HCT116 (cell line): ENCODE measurements around the gene SEPTIN5. TPM values are rescaled to one million over a fixed set of nuclear protein-coding genes. Genes with fewer than 3 reads are reported as not detected.

ENCODE experiments used
- ATAC-seq: fragments of 200-7000 bp; cut with Tn5 transposase; 2 replicates; pipeline ENCODE4 v1.9.1; 2020; ENCODE audit warnings: mild to moderate bottlenecking, moderate library complexity
- BruUV-seq: library from RNA; stranded (reverse); fragments of 400-500 nt; replicated peaks from 2 replicates; lab custom pipeline; 2021; lab: Mats Ljungman, UMichigan
- CTCF ChIA-PET: fragments of 300-600 bp; sonication (Branson Sonifier 250); formaldehyde crosslinking; loops from one replicate; lab custom pipeline; 2021; ENCODE audit warnings: antibody characterized with exemption; lab: Charles Lee
- POLR2A ChIA-PET: fragments of 300-600, 350-600 bp; sonication (Branson Sonifier 250); formaldehyde crosslinking; loops from one replicate; lab custom pipeline; 2021; ENCODE audit warnings: antibody characterized with exemption; lab: Charles Lee
- RAD21 ChIA-PET, 2 experiments: fragments of 300-600 bp; sonication (Branson Sonifier 250); formaldehyde crosslinking; loops; one replicate each; lab custom pipeline; 2023; ENCODE audit warnings: low total read pairs in 2 of 2; ENCODE audit not compliant: uncharacterized antibody in 2 of 2, unreplicated experiment in 2 of 2, low non-redundant PET in 1 of 2; lab: Charles Lee
- DNase-seq: peaks from one replicate; pipeline ENCODE4 v3.0.0-alpha.2; 2010; ENCODE audit warnings: low read depth, low spot score
- H2AFZ ChIP-seq: fragments of 200-600 bp; shearing (Covaris generic), sonication (generic); 2 replicates; pipeline ENCODE4 v1.6.1; 2017; ENCODE audit warnings: low read depth, mixed run types, mixed read lengths, antibody characterized with exemption, low read length; ENCODE audit not compliant: poor library complexity, severe bottlenecking
- H3K27ac ChIP-seq: 2 replicates; pipeline ENCODE4 v1.5.1; 2012; ENCODE audit warnings: low read depth, low read length
- H3K27me3 ChIP-seq: fragments of 200-600 bp; sonication (generic); 2 replicates; pipeline ENCODE4 v1.6.1; 2016; ENCODE audit warnings: mixed run types, low read length, mixed read lengths; ENCODE audit not compliant: insufficient read depth
- H3K36me3 ChIP-seq, 2 experiments: fragments of 200-500 bp in 1 of 2; fragments of 200-600 bp in 1 of 2; sonication (Bioruptor generic) in 1 of 2; sonication (generic) in 1 of 2; 2 replicates each; pipeline versions ENCODE4 v1.5.1 to v1.6.1; 2014 to 2016; ENCODE audit warnings: low read length in 2 of 2, inconsistent platforms in 1 of 2, mixed read lengths in 1 of 2, mixed run types in 1 of 2; ENCODE audit not compliant: insufficient read depth in 2 of 2, control insufficient read depth in 1 of 2
- H3K4me1 ChIP-seq, 2 experiments: fragments of 200-600 bp in 1 of 2; sonication (generic) in 1 of 2; 2 replicates each; pipeline versions ENCODE4 v1.5.1 to v1.6.1; 2012 to 2017; ENCODE audit warnings: low read length in 2 of 2, inconsistent platforms in 1 of 2, mild to moderate bottlenecking in 1 of 2, mixed read lengths in 1 of 2, mixed run types in 1 of 2, moderate library complexity in 1 of 2; ENCODE audit not compliant: insufficient read depth in 2 of 2, control insufficient read depth in 1 of 2
- H3K4me2 ChIP-seq: fragments of 200-600 bp; sonication (generic); 2 replicates; pipeline ENCODE4 v1.6.1; 2017; ENCODE audit warnings: mixed run types, low read length, mixed read lengths
- H3K4me3 ChIP-seq, 2 experiments: fragments of 200-600 bp in 1 of 2; sonication (generic) in 1 of 2; replicated peaks in 1 of 2; 2 replicates each; pipeline ENCODE4 v1.5.1; 2011 to 2016; ENCODE audit warnings: low read length in 2 of 2, control low read depth in 1 of 2, low read depth in 1 of 2, mild to moderate bottlenecking in 1 of 2, mixed read lengths in 1 of 2, mixed run types in 1 of 2
- H3K79me2 ChIP-seq: fragments of 200-600 bp; sonication (generic); 2 replicates; pipeline ENCODE4 v1.6.1; 2017; ENCODE audit warnings: mild to moderate bottlenecking, mixed run types, low read length, moderate library complexity, mixed read lengths; ENCODE audit not compliant: insufficient read depth
- H3K9ac ChIP-seq: fragments of 200-600 bp; sonication (generic); 2 replicates; pipeline ENCODE4 v1.6.1; 2016; ENCODE audit warnings: low read length, mixed read lengths
- H3K9me2 ChIP-seq: fragments of 200-600 bp; sonication (generic), shearing (Covaris generic); 2 replicates; pipeline ENCODE4 v1.6.1; 2017; ENCODE audit warnings: mixed run types, mild to moderate bottlenecking, moderate library complexity; ENCODE audit not compliant: insufficient read depth
- H3K9me3 ChIP-seq, 2 experiments: fragments of 200-500 bp in 1 of 2; fragments of 200-600 bp in 1 of 2; sonication (Bioruptor generic) in 1 of 2; sonication (generic) in 1 of 2; 2 replicates each; pipeline ENCODE4 v1.6.1; 2014 to 2017; ENCODE audit warnings: low read length in 2 of 2, mixed read lengths in 2 of 2, inconsistent platforms in 1 of 2, low read depth in 1 of 2, mild to moderate bottlenecking in 1 of 2, mixed run types in 1 of 2, moderate library complexity in 1 of 2; ENCODE audit not compliant: control insufficient read depth in 1 of 2, insufficient read depth in 1 of 2
- H4K20me1 ChIP-seq: fragments of 200-600 bp; sonication (generic), shearing (Covaris generic); 2 replicates; pipeline ENCODE4 v1.6.1; 2017; ENCODE audit warnings: mixed run types, mild to moderate bottlenecking, moderate library complexity; ENCODE audit not compliant: insufficient read depth
- ZFX ChIP-seq: fragments of 450-650 bp; IDR thresholded peaks from 2 replicates; pipeline ENCODE4 v1.6.1; 2017
- intact Hi-C: fragments of 100-400 bp; cut with micrococcal nuclease; formaldehyde crosslinking; loops from 2 replicates; pipeline ENCODE4 v1.10.0; 2022
- total RNA-seq: library from RNA; stranded (reverse); gene quantifications from one replicate; pipeline ENCODE4 v1.2.1, GENCODE V29; 2021; ENCODE audit not compliant: unreplicated experiment
- TF ChIP-seq, protein P1 (sequence below): IDR thresholded peaks from 2 replicates; pipeline ENCODE4 v1.6.1; 2011; ENCODE audit warnings: mild to moderate bottlenecking, low read length, moderate library complexity; ENCODE audit not compliant: insufficient replicate concordance; ENCODE audit errors: extremely low read depth
- TF ChIP-seq, protein P2 (sequence below), 3 experiments: fragments of 200-600 bp in 1 of 3; sonication (generic) in 1 of 3; IDR thresholded peaks in 2 of 3; conservative IDR thresholded peaks in 1 of 3; 2 replicates each; pipeline ENCODE4 v1.5.1; 2012 to 2017; ENCODE audit warnings: low read depth in 2 of 3, low read length in 2 of 3, antibody characterized with exemption in 1 of 3, borderline replicate concordance in 1 of 3, control low read depth in 1 of 3, mild to moderate bottlenecking in 1 of 3, mixed read lengths in 1 of 3, mixed run types in 1 of 3, moderate library complexity in 1 of 3; ENCODE audit not compliant: insufficient read depth in 1 of 3

Gene SEPTIN5
- total RNA-seq, 1 experiment from 2014 or later = 9.0 TPM

DNA sequence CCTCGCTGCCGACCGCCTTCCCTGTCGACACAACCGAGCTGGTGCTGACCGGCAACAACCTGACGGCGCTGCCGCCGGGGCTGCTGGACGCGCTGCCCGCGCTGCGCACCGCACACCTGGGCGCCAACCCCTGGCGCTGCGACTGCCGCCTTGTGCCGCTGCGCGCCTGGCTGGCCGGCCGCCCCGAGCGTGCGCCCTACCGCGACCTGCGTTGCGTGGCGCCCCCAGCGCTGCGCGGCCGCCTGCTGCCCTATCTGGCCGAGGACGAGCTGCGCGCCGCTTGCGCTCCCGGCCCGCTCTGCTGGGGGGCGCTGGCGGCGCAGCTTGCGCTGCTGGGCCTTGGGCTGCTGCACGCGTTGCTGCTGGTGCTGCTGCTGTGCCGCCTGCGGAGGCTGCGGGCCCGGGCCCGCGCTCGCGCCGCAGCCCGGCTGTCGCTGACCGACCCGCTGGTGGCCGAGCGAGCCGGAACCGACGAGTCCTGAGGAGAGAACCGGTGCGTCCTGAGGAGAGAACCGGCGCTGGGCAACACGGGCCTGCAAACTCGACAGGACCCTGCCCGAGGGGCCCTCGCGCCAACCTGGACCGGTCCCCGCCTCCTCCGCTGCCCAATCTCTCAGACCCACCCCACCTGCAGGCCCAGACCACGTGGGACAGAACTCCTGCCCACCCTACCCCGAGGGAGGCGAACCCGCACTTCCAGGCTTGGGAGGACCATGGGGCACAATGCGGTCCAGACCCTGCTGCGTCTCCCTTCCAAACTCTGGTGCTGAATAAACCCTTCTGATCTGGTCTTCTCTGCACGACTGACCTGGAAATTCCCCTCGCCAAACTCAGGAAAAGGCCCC lies 9.9 kb downstream of the SEPTIN5 start:
- intact Hi-C loops = no loop called here
- Histone ChIP-seq H3K36me3 (no peaks in the 10 kb centered on the region; a peak in 1 of 4 replicates), H3K4me1 (peaks cover 12 to 16% of the 10 kb centered on the region in 2 experiments), H3K9ac (peak overlapping the region; percentile 44), H3K27me3 (no peaks in the 10 kb centered on the region), H3K4me2 (peak overlapping the region; percentile 73), H2AFZ (no peak overlapping the region), H3K79me2 (no peaks in the 10 kb centered on the region), H3K27ac (peak overlapping the region; percentile 40; the same call in 1 of the 2 replicates), H3K9me2 (no peaks in the 10 kb centered on the region), H3K9me3 (no peaks in the 10 kb centered on the region), H4K20me1 (no peaks in the 10 kb centered on the region), H3K4me3 (peak overlapping the region; percentile 36 to 52; a peak in 3 of 4 replicates)
- RAD21 ChIA-PET = no interaction called here
- POLR2A ChIA-PET = no interaction called here
- BruUV-seq = no TSS peak
- DNase-seq (no peak), ATAC-seq (peak; percentile 79)
- CTCF ChIA-PET = interaction anchor here (1.1 to 1.5 kb wide), 3 partner anchors 119 to 189 kb away, joined by 3 to 5 read pairs (median 3); no protein-coding TSS in a partner anchor
- TF ChIP-seq, protein P1, sequence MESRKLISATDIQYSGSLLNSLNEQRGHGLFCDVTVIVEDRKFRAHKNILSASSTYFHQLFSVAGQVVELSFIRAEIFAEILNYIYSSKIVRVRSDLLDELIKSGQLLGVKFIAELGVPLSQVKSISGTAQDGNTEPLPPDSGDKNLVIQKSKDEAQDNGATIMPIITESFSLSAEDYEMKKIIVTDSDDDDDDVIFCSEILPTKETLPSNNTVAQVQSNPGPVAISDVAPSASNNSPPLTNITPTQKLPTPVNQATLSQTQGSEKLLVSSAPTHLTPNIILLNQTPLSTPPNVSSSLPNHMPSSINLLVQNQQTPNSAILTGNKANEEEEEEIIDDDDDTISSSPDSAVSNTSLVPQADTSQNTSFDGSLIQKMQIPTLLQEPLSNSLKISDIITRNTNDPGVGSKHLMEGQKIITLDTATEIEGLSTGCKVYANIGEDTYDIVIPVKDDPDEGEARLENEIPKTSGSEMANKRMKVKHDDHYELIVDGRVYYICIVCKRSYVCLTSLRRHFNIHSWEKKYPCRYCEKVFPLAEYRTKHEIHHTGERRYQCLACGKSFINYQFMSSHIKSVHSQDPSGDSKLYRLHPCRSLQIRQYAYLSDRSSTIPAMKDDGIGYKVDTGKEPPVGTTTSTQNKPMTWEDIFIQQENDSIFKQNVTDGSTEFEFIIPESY = no peak
- TF ChIP-seq ZFX = 0 out of 2 replicates have a peak, but pooled peaks have one; percentile 29
- TF ChIP-seq, protein P2, sequence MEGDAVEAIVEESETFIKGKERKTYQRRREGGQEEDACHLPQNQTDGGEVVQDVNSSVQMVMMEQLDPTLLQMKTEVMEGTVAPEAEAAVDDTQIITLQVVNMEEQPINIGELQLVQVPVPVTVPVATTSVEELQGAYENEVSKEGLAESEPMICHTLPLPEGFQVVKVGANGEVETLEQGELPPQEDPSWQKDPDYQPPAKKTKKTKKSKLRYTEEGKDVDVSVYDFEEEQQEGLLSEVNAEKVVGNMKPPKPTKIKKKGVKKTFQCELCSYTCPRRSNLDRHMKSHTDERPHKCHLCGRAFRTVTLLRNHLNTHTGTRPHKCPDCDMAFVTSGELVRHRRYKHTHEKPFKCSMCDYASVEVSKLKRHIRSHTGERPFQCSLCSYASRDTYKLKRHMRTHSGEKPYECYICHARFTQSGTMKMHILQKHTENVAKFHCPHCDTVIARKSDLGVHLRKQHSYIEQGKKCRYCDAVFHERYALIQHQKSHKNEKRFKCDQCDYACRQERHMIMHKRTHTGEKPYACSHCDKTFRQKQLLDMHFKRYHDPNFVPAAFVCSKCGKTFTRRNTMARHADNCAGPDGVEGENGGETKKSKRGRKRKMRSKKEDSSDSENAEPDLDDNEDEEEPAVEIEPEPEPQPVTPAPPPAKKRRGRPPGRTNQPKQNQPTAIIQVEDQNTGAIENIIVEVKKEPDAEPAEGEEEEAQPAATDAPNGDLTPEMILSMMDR (IDR thresholded peaks at IDR 0.05 in 2 of 3, conservative IDR thresholded peaks at IDR 0.05 in 1 of 3; ENCODE audit: borderline replicate concordance in 1 of 3, insufficient read depth in 1 of 3, low read depth in 2 of 3, low read length in 2 of 3) = peak in 1 of 3 experiments; percentile 27; a peak in 2 of 6 replicates
